Duodenal mucosa (tissue), 2 donors: ENCODE measurements around the gene MSI2.
"Not testable (repeated sequence)": the region's sequence is repeated elsewhere in the genome, so short reads cannot be mapped to it uniquely, and the experiment has no call there.

Experiments used
- H3K27ac ChIP-seq: one replicate; pipeline ENCODE4 v1.7.0; 2013; ENCODE audit warnings: low read depth, low read length
- H3K27me3 ChIP-seq, 2 donors: one replicate each; pipeline ENCODE4 v1.7.0; 2013; ENCODE audit warnings: low read length in 2 of 2, control low read depth in 1 of 2; ENCODE audit not compliant: insufficient read depth in 2 of 2, control insufficient read depth in 1 of 2
- H3K36me3 ChIP-seq, 2 donors: one replicate each; pipeline ENCODE4 v1.7.0; 2013; ENCODE audit warnings: low read length in 2 of 2, control low read depth in 1 of 2; ENCODE audit not compliant: insufficient read depth in 2 of 2, control insufficient read depth in 1 of 2
- H3K4me1 ChIP-seq, 2 donors: one replicate each; pipeline ENCODE4 v1.7.0; 2013; ENCODE audit warnings: low read length in 2 of 2, control low read depth in 1 of 2; ENCODE audit not compliant: insufficient read depth in 2 of 2, control insufficient read depth in 1 of 2
- H3K4me3 ChIP-seq, 2 donors: one replicate each; pipeline ENCODE4 v1.7.0; 2013; ENCODE audit warnings: low read length in 2 of 2, low read depth in 1 of 2
- H3K9ac ChIP-seq, 2 donors: one replicate each; pipeline ENCODE4 v1.7.0; 2013; ENCODE audit warnings: low read length in 2 of 2, low read depth in 1 of 2
- H3K9me3 ChIP-seq, 2 donors: one replicate each; pipeline ENCODE4 v1.7.0; 2013; ENCODE audit warnings: low read length in 2 of 2, control low read depth in 1 of 2; ENCODE audit not compliant: control insufficient read depth in 1 of 2

Gene MSI2

DNA sequence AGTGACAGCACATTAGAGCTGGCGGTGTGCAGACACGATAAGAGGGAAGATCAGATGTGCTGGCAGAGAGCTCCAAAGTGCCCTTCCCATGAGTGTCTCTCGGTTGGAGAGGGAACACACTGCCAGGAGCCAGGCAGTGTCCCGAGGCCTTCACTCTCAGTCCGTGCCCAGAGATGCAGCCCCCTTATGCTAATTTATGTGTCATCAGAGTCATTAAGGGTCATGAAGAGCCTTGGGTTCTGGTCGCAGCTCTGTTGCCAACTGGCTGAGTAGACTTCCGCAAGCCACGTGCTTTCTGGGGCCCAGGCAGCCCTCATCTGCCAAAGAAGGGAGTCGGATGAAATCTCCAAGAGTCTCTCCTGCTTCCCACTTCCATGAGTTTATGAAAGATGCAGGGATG lies 232.5 kb downstream of the MSI2 start:
- H3K27me3 ChIP-seq = no peaks in the 10 kb centered on the region
- no peak overlapping the region for H3K4me3 ChIP-seq
- H3K9me3 ChIP-seq = no peaks in the 10 kb centered on the region
- no peak overlapping the region for H3K9ac ChIP-seq
- peaks cover 17% of the 10 kb centered on the region in 2 donors for H3K4me1 ChIP-seq
- H3K27ac ChIP-seq = no peak overlapping the region
- H3K36me3 ChIP-seq = no peaks in the 10 kb centered on the region

DNA sequence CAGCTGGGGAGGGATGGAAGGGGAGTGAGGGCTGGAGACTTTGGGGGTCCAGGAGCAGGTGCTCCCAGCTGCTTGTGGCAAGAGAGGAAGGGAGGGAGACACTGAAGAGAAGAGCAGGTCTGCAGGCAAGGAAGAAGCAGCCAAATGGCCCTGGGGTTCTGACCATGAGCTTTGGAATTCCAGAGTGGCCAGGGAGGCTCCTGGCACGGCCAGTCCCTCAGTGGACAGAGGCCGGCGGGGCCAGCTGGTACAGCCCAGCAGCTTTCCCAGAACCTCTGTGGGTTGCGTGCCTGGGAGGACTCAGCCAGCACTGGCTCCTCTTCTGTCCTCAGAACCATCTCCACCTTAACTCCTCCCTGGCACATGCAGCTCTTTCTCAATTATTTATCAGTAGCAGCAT lies 233.0 kb downstream of the MSI2 start:
- Histone ChIP-seq H3K4me1 (peaks cover 17% of the 10 kb centered on the region in 2 donors), H3K36me3 (no peaks in the 10 kb centered on the region), H3K4me3 (no peak overlapping the region), H3K9me3 (no peaks in the 10 kb centered on the region), H3K27ac (no peak overlapping the region), H3K27me3 (no peaks in the 10 kb centered on the region), H3K9ac (no peak overlapping the region)

DNA sequence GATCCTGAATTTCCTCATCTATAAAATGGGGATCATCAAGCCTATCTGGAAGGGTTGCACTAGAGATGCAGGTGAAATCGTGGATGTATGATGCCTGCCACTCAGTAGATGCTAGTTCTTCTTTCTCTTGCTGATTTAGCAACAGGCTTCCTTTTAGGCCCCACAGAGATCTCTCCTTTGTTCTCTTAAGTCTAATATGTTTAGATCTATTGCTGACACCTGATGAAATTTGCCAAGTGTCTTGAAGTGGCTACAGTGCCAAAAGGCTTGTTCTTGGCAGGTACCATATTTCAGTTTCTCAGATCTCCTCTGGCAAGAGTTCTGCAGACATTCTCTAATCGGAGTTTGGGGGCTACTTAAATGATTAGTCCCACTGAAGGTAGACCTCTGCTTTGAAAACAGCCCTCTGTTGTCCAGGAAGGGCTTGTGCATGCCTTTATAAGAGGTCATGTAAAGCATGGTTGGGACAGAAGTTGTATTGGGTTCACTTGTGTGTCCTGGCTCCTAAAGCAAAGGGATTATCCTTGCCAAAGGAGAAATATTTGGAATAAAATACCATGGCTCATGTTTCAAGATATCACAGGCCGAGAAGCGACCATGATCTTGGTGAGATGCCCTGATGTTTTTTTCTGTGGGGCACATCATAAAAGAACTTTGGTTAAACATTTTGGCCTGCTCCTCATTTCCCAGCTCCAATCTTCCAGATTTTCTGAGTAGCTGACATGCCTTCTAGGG lies 234.0 kb downstream of the MSI2 start:
- no peak overlapping the region for H3K27ac ChIP-seq
- no peaks in the 10 kb centered on the region for H3K9me3 ChIP-seq
- H3K27me3 ChIP-seq = no peaks in the 10 kb centered on the region
- H3K4me3 ChIP-seq = no peak overlapping the region
- no peak overlapping the region for H3K9ac ChIP-seq
- no peaks in the 10 kb centered on the region for H3K36me3 ChIP-seq
- peaks cover 17% of the 10 kb centered on the region in 2 donors for H3K4me1 ChIP-seq

DNA sequence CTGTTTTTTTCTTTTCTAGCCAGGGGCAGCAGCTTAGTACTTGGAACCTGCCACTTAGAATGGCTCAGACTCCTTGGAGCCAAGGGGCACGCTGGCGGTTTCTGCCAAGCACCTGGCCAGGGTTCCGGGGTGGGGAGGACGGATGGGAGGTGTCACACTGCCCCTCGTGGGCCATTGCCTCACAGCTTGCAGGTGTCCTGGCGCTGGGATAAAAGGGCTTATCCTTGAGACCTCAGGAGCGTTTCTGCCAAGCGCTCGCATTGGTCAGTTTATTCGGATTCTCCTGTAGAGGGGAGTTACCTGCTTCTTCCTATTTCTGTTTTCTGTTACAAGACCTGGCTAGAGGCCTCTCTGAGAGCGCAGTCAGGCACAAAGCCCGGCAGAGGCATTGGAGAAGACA lies 234.6 kb downstream of the MSI2 start:
- H3K27ac ChIP-seq = no peak overlapping the region
- no peaks in the 10 kb centered on the region for H3K27me3 ChIP-seq
- H3K4me1 ChIP-seq = peaks cover 11 to 12% of the 10 kb centered on the region in 2 donors
- H3K4me3 ChIP-seq = no peak overlapping the region
- H3K9me3 ChIP-seq = no peaks in the 10 kb centered on the region
- no peak overlapping the region for H3K9ac ChIP-seq
- H3K36me3 ChIP-seq = no peaks in the 10 kb centered on the region

DNA sequence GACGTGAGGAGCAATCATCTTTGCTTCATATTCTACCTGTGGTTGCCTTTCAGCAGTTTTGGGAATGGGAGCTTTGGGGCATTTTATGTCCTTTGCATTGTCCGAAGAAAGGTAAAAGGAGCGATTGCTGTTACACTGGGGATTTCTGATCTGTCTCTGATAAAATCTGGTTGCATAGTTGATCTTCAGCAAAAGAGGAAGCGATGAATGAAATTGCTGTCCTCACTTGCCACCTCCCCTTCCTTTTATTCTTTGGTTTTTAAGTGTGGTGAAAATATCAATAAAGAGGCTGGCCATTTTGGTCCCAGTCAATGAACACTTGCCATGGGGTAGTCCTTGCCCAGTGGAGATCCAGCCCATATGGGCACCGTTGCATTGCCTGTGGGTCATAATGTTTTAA lies 236.8 kb downstream of the MSI2 start:
- Histone ChIP-seq H3K27ac (no peak overlapping the region), H3K4me3 (no peak overlapping the region), H3K4me1 (no peaks in the 10 kb centered on the region), H3K36me3 (no peaks in the 10 kb centered on the region), H3K9me3 (no peaks in the 10 kb centered on the region), H3K27me3 (no peaks in the 10 kb centered on the region), H3K9ac (no peak overlapping the region)

DNA sequence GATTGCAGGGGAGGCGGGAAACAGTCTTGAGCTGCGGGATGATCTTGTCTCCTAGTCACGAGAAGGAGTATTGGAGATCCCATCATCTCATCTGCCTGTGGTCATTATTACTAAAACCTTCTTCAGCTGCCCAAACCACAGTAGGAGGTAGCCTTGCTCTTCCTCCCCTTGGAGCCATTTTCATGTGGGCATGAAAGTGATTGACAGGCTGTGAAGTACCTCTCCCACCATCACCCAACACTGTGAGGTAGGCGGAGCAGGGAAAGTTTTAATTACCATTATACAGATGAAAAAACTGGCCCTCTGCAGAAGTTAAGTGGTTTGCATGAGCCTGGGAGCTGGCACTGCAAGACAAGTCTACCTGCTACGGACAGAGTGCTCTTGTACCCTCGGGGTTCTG lies 237.3 kb downstream of the MSI2 start:
- Histone ChIP-seq H3K4me1 (no peaks in the 10 kb centered on the region), H3K27ac (no peak overlapping the region), H3K4me3 (no peak overlapping the region), H3K36me3 (no peaks in the 10 kb centered on the region), H3K9me3 (no peaks in the 10 kb centered on the region), H3K9ac (no peak overlapping the region), H3K27me3 (no peaks in the 10 kb centered on the region)

DNA sequence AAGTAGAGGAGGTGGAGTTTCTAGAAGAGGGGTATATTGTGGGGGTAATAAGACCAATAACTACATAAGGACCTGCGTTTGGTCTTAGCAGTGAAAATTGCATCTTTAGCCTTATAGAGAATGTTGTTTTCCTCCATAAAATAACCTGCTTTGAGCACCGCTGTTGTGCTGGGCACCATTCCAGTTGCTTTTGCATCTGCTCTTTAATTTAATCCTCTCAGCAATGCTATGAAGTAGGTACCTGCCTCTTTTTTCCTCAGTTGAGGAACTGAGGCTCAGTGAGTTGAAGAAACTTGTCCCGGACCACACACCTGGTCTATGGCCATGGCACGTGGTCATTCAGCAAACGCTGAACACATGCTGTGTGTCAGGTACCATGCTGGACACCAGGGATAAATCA lies 238.1 kb downstream of the MSI2 start:
- Histone ChIP-seq H3K9ac (no peak overlapping the region), H3K36me3 (no peaks in the 10 kb centered on the region), H3K27me3 (no peaks in the 10 kb centered on the region), H3K27ac (no peak overlapping the region), H3K9me3 (no peaks in the 10 kb centered on the region), H3K4me1 (no peaks in the 10 kb centered on the region), H3K4me3 (no peak overlapping the region)

DNA sequence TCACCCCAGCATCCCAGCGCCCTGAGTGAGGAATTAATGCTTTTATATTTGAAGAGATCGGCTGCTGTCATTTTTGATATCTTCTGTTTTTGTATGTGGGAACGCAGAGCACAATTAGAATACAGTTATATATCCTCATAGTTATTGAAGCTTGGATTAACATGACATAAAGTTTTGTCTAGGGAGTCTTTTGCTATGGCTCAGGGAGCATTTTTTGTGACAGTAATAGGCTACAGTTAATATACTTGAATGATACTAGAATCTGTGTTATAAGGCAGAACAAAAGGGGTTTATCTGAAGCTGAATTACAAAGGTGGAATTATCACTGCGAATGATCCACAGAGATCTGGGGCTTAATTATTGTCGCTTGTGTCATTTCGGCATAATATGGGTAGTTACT lies 239.4 kb downstream of the MSI2 start:
- H3K9me3 ChIP-seq = no peaks in the 10 kb centered on the region
- no peaks in the 10 kb centered on the region for H3K27me3 ChIP-seq
- no peak overlapping the region for H3K4me3 ChIP-seq
- H3K9ac ChIP-seq = no peak overlapping the region
- H3K27ac ChIP-seq = no peak overlapping the region
- H3K36me3 ChIP-seq = no peaks in the 10 kb centered on the region
- H3K4me1 ChIP-seq = no peaks in the 10 kb centered on the region

DNA sequence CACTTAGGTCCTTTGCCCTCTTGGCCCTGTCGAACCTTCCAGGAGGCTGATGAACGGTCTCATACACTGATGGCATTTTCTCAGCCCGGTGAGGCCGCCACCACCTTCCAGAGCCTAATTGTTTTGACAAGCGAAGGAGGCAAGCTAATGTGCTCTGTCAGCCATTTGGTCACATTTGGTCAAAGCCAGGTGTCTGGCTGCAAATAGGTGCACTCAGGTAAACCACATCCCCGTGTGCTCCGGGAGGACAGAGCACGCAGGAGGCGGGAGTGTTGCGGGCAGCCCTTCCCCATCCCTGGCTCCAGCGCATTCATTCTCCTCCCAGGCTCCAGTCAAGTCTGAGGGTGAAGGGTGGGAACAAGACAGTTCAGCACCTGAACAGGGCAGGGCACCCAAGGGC lies 240.1 kb downstream of the MSI2 start:
- Histone ChIP-seq H3K4me1 (no peaks in the 10 kb centered on the region), H3K9me3 (no peaks in the 10 kb centered on the region), H3K36me3 (no peaks in the 10 kb centered on the region), H3K27ac (no peak overlapping the region), H3K27me3 (no peaks in the 10 kb centered on the region), H3K9ac (no peak overlapping the region), H3K4me3 (no peak overlapping the region)

DNA sequence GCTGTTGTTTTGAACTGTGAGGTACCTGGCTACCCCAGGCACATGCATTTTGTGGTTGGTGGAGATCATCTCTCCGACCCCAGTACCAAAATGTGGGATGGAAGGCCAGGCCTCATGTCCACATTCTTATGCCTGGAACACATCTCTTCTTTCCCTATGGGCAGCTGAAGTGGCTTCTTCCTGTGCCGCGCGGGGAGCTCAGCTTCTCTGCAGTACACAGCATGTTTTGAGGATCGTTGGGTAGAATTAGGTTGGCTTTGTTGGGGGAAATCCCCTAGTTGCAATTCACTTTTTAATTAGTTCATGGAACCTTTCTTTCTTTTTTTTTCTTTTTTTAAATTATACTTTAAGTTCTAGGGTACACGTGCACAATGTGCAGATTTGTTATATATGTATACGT lies 242.1 kb downstream of the MSI2 start:
- no peaks in the 10 kb centered on the region for H3K4me1 ChIP-seq
- H3K27me3 ChIP-seq = no peaks in the 10 kb centered on the region
- no peak overlapping the region for H3K9ac ChIP-seq
- no peak overlapping the region for H3K27ac ChIP-seq
- H3K36me3 ChIP-seq = no peaks in the 10 kb centered on the region
- no peak overlapping the region for H3K4me3 ChIP-seq
- H3K9me3 ChIP-seq = no peaks in the 10 kb centered on the region

DNA sequence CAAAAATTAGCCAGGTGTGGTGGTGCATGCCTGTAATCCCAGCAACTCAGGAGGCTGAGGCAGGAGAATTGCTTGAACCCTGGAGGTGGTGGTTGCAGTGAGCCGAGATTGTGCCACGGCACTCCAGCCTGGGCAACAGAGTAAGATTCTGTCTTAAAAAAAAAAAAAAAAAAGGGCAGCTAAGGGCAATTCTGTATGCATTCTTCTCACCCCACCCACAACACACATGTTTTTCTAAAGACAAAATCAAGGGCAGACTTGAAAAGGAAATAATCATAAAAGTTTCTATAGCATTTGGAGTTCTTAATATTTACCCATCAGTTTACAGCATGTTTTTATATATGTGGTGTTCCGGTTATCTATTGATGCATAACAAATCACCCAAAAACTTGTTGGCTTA lies 242.9 kb downstream of the MSI2 start:
- not testable (repeated sequence) for H3K27me3 ChIP-seq, H3K9me3 ChIP-seq, H3K4me1 ChIP-seq, H3K4me3 ChIP-seq, H3K36me3 ChIP-seq, H3K27ac ChIP-seq, H3K9ac ChIP-seq
